ENCODE data around the gene GADD45A.
A peak's percentile ranks its signal among the peaks of the same experiment; 100 is the strongest.

GADD45A gene

GRCh38 chr1:67672260-67672803 is 12.7 kb upstream of the GADD45A start:
- no peak for DNase-seq

DNA sequence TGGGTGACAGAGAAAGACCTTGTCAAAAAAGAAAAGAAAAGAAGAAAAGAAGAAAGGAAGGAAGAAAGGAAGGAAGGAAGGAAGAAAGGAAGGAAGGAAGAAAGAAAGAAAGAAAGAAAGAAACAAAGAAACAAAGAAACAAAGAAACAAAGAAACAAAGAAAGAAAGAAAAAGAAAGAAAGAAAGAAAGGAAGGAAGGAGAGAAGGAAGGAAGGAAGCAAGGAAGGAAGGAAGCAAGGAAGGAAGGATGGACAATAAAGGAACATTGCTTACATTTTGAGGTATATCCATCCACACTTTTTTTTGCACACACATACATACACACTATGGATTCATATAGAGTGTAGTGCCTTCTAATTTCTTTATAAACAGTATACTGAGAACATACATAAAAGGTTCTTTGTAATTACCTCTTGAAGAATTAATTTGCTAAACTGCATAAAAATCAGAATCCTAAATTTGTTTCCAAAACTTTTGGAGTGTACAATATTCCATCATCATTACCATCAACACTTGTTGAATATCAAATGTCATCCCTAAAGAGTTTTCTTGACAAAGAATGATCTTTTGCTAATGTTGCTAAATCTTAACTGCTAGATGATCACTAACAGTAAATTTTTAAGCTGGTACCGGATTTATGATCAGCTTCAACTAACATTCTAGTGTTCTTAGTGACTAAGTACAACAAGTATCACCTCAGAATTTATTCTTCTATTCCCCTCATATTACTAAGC is 11.4 kb upstream of the GADD45A start:
- DNase-seq: no peak

DNA sequence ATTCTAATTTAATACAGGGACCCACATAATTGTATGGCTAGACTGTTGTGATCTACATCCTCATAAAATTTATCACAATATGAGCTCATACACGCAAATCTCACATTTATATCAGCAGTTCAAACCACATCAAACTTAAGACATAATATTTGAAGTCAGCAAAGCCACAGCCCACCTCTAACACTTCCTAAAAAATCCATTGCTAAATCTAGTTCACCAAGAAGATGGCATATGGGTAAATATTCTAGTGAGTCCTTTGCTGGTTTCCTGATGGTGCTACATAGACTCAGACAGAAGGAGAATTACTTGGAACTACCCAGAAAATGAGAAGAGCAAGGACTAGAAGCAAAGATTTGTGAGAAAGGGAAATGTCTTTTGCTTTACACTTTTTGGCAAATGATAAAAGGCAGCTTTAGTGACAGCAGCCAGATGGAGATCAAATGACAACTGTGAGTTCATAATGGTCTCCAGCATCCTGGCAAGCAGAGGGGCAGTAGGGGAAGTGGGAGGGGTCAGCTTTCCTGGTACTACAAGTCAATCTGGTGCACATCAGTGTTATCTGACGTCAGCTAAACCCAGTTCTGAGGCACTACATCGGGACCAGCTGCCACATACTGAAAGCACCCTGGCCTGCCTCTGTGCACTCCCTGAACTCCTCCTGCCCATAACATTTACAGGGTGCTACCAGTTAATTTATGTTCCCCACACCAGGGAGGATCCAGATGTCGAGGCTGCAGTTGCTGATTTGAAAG is 10.6 kb upstream of the GADD45A start:
- DNase-seq: peak; percentile 97

DNA sequence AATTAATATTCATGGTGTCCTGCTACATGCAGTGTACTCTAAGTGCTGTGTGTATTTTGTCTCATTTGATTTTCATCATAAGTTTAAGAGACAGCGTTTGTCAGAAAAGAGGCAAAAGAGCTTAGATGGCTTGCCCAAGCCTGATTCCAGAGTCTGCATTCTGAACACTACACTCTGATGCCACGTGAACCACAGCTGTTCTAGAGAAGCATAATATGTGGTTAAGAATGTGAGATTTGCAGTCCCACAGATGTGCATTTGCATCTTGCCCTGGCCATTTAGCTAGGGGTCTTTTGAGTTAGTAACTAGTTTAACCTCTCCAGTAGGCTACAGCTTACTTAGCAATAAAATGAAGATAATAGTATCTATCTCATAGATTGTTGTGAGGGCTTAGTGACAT is 9.2 kb upstream of the GADD45A start:
- DNase-seq: no peak

GRCh38 chr1:67676287-67676686 is 8.7 kb upstream of the GADD45A start:
- DNase-seq: no peak

GRCh38 chr1:67676946-67677345 is 8.1 kb upstream of the GADD45A start:
- no peak for DNase-seq

DNA sequence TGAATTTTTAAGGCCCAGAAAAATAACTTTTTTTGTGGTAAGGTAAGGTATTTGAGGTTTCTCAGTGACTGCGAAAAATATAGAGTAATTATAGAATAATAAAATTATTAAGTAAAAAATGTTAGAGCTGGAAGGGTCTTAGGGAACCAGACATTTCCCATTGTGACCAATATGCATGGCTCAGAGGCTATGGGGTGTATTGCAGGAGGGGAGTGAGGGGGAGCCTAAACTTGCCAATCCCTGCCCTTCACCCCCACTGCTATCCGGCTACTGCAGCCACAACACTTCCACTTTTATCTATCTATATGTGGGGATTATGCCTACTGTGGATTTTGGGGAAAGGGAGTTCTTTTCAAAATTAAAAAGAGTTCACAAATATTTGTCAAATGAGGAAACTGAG is 7.6 kb upstream of the GADD45A start:
- DNase-seq: no peak

- DNase-seq: no peak
Measured at GRCh38 chr1:67677930-67678329, 7.1 kb upstream of the GADD45A start.

DNA sequence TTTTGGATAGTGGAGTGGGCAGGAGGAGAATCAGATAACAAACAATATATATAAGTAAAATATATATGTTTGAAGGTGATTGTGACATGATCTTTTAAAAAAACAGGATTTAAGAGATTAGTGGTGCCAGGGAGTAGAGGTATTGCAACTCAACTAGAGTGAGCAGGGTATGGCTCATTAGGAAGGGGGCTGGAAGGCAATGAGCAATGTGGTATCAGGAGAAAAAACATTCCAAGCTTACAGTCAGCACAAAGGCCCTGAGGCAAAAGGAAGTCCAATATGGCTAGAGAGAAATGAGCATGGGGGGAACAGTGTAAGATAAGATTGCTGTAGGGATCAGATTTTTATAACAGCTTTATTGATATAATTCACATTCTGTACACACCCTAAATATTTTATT is 5.3 kb upstream of the GADD45A start:
- no peak for DNase-seq

GRCh38 chr1:67680486-67680885 is 4.5 kb upstream of the GADD45A start:
- DNase-seq: no peak

DNA sequence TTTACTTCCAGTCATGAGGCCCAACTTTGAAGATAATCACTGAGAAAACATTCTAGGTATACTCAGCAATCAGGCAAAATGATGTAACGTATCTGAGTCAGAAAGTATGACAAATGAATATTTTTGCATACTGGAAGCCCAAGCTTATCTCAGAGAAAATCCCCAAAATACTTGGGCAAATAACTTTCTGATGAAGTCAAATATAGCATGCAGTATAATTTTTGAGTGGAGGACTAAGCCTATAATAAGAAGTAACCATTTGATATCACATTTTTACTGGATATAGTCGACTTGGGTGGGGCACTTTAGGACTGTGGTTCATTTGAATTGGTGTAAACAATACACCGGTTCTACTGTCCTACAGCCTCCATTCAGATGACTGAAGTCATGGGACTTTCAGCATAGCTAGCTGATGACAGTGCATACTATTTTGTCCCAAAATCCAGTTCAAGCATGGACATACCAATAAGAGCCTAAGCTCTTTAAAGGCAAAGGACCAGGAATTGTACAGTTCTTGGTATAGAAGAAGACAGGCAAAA is 2.3 kb upstream of the GADD45A start:
- no peak for DNase-seq

GRCh38 chr1:67683316-67683715 is 1.7 kb upstream of the GADD45A start:
- DNase-seq: no peak

DNA sequence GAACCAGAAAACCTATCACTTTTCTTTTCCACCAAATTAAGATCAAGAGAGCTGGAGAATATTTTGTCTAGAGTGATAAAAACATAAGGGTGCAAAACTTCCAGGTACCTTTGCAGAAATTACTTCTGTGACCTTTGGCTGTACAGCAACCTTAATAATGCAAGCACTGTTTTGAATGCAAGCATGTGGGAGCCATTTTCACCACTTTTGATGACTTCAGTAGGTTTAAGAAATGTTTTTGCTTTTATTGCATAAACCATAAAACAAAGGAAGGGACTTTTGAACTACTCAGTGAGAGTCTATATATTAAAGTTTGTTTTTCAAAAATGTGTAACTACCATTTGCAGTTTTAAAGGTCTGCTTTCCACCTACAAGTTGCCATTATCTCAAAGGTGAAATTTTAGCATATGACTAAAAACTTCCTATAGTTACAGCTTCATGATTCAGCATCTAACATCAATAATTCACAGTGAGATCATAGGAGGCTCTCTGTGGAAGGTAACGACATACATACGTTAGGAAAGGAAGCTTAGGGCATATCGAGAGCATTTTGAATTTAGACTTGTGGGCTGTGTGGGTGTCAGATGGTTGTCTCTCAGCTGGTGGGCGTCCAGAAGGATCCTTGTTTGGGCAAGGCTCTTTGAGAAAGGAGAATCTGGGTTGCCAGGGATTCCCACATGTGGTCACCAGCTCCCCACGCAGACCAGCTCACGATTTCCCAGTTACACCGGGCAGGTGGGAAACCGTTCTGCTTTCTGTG is 1.1 kb upstream of the GADD45A start:
- no peak for DNase-seq

DNA sequence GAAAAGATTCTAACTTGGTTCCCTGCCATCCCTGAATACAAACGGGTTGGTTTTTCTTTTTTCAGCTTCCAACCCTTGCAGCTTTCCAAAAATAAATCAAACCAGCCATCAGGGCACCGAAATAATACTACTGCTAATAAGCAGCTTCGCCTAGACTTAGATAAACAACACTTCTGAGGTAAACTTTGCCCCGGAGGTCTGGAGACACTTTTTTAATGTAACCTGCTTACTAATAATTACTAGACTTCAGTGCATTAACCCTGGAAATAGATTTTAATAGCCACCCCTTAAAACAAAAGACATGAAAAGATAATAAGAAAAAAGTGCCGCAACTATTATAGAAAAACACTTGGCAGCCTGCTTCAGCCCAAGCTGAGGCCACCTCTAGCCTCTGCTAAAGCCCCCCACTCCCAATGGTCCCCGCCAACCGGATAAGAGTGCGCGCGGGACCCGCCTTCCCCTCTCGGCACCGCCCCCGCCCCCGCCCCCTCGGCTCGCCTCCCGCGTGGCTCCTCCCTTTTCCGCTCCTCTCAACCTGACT is 405 bp upstream of the GADD45A start:
- DNase-seq: no peak

- DNase-seq: no peak
Measured at GRCh38 chr1:67685558-67686266, 711 bp downstream of the GADD45A start.

- DNase-seq: peak; percentile 90
Measured at GRCh38 chr1:67686267-67687197, 1.5 kb downstream of the GADD45A start.

DNA sequence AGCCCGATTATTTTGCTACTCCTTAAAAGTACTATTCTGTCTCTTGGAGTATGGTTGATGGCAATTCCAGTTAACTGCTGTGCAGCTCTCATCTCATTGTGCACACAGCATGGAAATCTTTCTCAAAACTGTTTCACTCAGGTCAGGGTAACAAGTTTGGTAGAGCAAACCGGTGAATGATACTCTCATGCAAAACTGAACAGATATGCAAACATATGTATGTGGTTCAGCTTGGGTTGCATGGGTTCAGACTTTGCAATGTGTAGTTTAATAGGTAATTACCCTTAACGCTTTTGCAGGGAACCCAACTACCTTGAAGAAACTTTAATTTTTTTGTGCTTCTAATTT is 2.2 kb downstream of the GADD45A start:
- no peak for DNase-seq

- DNase-seq: no peak
Measured at GRCh38 chr1:67687649-67688048, 2.6 kb downstream of the GADD45A start.

DNA sequence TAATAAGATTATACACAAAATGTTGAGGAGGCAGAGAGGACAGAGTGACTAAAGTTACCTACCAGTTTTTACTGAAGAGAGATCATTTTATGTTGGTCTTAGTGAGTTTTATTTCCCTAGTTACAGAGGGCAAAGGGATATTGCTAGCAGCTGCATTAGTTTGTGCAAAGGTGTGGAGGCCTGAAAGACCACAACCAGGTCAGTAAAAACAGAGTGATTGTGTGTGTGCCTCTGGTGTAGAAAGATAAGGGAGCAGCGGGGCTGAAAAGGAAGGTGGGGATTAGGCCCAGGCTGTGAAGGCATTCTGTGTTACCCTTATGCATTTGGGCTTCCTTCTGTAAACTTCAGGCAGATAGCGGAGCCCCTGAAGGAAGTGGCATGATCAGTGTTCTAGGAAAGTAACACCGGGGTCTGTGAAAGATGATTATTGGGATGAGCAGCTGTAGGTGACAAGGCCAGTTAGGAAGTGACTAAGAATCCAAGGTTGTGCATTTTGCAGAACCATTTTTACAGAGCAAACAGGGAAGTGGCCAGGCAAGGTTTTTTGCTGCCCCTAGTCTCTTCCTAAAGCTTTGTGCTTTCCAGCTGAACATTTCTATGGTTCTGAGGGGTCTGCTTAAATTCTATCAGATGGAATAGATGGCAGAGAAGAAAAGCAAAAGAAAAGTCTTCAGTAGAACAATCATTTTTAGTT is 3.7 kb downstream of the GADD45A start:
- DNase-seq: no peak

DNA sequence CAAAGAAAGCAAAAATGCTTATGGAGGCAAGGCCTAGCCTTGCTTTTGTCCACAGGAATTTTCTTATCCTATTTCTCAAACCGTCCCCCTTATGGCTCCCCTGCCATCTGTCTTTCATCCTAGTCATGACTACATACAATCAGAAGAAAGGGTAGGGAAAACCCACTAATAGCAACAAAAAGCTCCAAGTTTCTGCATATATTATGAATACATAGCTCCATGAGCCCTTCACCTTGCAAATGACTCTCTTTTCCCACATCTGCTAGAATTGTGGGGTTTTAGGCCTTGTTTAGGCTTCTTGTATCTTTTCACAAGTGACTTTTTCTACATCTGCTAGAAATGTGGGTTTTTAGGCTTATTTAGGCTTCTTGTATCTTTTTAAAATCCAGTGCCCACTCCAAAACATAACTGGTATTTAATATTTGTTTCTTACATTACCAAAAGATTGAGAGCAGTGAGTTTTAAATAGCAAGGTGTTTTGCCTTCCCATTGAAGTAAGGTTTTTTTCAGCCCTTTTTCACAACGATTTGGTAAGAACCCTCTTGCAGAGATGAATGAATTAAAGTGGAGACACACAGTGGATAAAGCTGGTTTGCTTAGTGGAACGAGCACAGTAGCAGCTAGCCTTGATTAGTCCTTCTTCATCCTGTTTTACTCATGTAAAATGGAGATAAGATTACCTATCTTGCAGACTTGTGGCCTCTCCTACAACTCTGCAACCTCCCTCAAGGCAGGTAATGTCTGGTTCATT is 4.4 kb downstream of the GADD45A start:
- DNase-seq: no peak
